Activated CD8-positive, alpha-beta T cell treated with anti-CD3 and anti-CD28 coated beads for 36 hours (primary cell): ENCODE measurements around the gene CHST11. TPM values are rescaled to one million over a fixed set of nuclear protein-coding genes. Genes with fewer than 3 reads are reported as not detected.
A peak's percentile ranks its signal among the peaks of the same experiment; 100 is the strongest.

Experiments used
- ATAC-seq: fragments of 200-7000 bp; cut with Tn5 transposase; one replicate; pipeline ENCODE4 v1.10.0; 2021; ENCODE audit warnings: mild to moderate bottlenecking, moderate library complexity
- CTCF ChIA-PET: fragments of 350-600 bp; sonication (Branson Sonifier 250); formaldehyde crosslinking; loops from one replicate; lab custom pipeline; 2021; ENCODE audit warnings: antibody characterized with exemption; lab: Charles Lee
- POLR2A ChIA-PET: fragments of 350-600 bp; sonication (Branson Sonifier 250); formaldehyde crosslinking; loops from one replicate; lab custom pipeline; 2021; ENCODE audit warnings: antibody characterized with exemption; lab: Charles Lee
- DNase-seq: peaks from one replicate; pipeline ENCODE4 v3.0.0-alpha.2; 2020
- H3K27ac Mint-ChIP-seq: one replicate; pipeline ENCODE4 v1.8.0; 2021; ENCODE audit warnings: mild to moderate bottlenecking, mixed read lengths
- H3K27me3 Mint-ChIP-seq: one replicate; pipeline ENCODE4 v1.8.0; 2021; ENCODE audit warnings: mixed read lengths
- H3K36me3 Mint-ChIP-seq: one replicate; pipeline ENCODE4 v1.8.0; 2021; ENCODE audit warnings: low read depth, mixed read lengths
- H3K4me1 Mint-ChIP-seq: one replicate; pipeline ENCODE4 v1.8.0; 2021; ENCODE audit warnings: low read depth, mixed read lengths
- H3K4me3 Mint-ChIP-seq: one replicate; pipeline ENCODE4 v1.8.0; 2021; ENCODE audit warnings: mild to moderate bottlenecking, moderate library complexity, mixed read lengths
- H3K9me3 Mint-ChIP-seq: one replicate; pipeline ENCODE4 v1.8.0; 2021; ENCODE audit warnings: mixed read lengths
- intact Hi-C: fragments of 100-400 bp; cut with micrococcal nuclease; formaldehyde crosslinking; loops from one replicate; pipeline ENCODE4 v1.10.0; 2022
- total RNA-seq, 2 experiments: library from RNA; stranded (reverse); gene quantifications; one replicate each; pipeline ENCODE4 v1.2.3, GENCODE V29; 2021
- TF ChIP-seq, protein P1 (sequence below): fragments of 200-600 bp; IDR thresholded peaks from one replicate; pipeline ENCODE4 v1.8.0; 2022; ENCODE audit warnings: antibody characterized with exemption, mild to moderate bottlenecking

The CHST11 gene
- total RNA-seq, 2 experiments from 2014 or later, result 30.9 to 33.9 TPM

DNA sequence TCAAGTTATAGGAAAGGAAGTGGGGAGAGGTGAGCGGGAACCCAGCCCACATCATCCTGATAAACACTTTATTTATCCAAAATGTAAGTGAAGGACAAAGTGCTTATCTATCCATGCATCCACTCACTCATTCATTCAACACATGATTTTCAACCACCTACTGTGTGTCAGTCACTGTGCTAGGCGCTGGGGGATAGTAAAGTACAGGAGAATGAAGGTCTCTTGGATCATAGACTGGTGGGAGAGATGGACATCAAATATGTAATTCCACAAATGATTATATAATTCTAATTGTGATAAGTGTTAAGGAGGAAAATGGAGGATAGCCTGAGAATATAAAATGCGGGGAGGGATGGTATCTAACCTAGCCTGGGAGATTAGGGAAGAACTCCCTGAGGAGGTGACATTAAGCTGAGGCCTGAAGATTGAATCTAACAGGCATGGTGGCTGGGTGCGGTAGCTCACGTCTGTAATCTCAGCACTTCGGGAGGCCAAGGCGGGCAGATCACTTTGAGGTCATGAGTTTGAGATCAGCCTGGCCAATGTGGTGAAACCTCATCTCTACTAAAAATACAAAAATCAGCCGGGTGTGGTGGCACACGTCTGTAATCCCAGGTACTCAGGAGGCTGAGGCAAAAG lies 41.3 kb upstream of the CHST11 start:
- Mint-ChIP-seq H3K27ac (no peak overlapping the region), H3K4me3 (no peak overlapping the region), H3K4me1 (peaks cover 12% of the 10 kb centered on the region), H3K27me3 (no peaks in the 10 kb centered on the region), H3K9me3 (no peaks in the 10 kb centered on the region), H3K36me3 (no peaks in the 10 kb centered on the region)
- intact Hi-C loops, result no loop called here
- CTCF ChIA-PET, result no interaction called here
- DNase-seq (no peak), ATAC-seq (no peak)
- TF ChIP-seq, protein P1, sequence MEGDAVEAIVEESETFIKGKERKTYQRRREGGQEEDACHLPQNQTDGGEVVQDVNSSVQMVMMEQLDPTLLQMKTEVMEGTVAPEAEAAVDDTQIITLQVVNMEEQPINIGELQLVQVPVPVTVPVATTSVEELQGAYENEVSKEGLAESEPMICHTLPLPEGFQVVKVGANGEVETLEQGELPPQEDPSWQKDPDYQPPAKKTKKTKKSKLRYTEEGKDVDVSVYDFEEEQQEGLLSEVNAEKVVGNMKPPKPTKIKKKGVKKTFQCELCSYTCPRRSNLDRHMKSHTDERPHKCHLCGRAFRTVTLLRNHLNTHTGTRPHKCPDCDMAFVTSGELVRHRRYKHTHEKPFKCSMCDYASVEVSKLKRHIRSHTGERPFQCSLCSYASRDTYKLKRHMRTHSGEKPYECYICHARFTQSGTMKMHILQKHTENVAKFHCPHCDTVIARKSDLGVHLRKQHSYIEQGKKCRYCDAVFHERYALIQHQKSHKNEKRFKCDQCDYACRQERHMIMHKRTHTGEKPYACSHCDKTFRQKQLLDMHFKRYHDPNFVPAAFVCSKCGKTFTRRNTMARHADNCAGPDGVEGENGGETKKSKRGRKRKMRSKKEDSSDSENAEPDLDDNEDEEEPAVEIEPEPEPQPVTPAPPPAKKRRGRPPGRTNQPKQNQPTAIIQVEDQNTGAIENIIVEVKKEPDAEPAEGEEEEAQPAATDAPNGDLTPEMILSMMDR, result no peak
- POLR2A ChIA-PET, result no interaction called here

GRCh38 chr12:104416136-104416535 lies 40.6 kb upstream of the CHST11 start:
- no peak overlapping the region for H3K4me3 Mint-ChIP-seq
- no peaks in the 10 kb centered on the region for H3K27me3 Mint-ChIP-seq
- H3K9me3 Mint-ChIP-seq, result no peaks in the 10 kb centered on the region
- TF ChIP-seq, protein P1, result no peak
- no peaks in the 10 kb centered on the region for H3K36me3 Mint-ChIP-seq
- H3K4me1 Mint-ChIP-seq, result peaks cover 16% of the 10 kb centered on the region
- intact Hi-C loops, result no loop called here
- no peak for DNase-seq
- no peak for ATAC-seq
- no peak overlapping the region for H3K27ac Mint-ChIP-seq
- POLR2A ChIA-PET, result no interaction called here
- CTCF ChIA-PET, result no interaction called here

DNA sequence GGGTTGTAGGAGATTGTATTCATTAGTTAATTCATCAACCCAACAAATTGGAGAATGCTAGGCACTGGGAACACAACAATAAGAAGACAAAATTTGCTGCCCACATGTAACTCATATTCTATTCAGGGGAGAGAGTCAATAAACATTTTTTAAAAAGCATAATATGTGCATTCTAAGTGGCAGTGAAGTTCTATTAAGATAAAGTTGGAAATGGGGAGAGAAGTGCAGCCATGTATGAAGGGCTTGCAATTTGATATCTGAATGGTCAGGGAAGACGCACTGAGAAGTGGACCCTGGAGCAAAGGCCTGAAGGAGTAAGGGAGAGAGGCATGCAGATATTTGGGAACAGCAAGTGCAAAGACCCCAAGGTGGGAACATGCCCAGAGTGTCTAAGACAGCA lies 40.2 kb upstream of the CHST11 start:
- TF ChIP-seq, protein P1, result no peak
- Mint-ChIP-seq H3K9me3 (no peaks in the 10 kb centered on the region), H3K27me3 (no peaks in the 10 kb centered on the region), H3K27ac (no peak overlapping the region), H3K4me3 (no peak overlapping the region), H3K36me3 (no peaks in the 10 kb centered on the region), H3K4me1 (peaks cover 18% of the 10 kb centered on the region)
- no peak for ATAC-seq
- POLR2A ChIA-PET, result no interaction called here
- CTCF ChIA-PET, result no interaction called here
- intact Hi-C loops, result no loop called here
- no peak for DNase-seq

DNA sequence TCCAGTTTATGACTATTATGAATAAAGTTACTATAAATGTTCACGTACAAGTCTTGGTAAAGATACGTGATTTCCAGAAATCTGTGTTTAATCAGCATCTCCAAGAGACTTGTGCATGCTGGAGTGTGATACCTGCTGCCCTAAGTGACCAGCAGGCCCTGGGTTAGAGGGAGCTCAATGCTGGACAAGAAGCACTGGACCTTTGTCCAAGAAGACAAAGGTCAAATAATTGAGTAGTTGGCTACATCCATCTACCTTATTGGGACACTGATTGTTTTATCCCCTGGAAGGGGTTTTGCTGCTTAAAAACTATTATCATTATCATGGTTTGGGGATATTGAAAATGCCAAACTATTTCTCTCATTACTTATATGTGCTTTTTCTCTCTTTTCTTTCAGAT lies 37.0 kb upstream of the CHST11 start:
- CTCF ChIA-PET, result interaction anchor here (1.1 to 1.2 kb wide), 2 partner anchors 37 to 38 kb away, joined by 3 to 7 read pairs; partner anchors contain the start of gene CHST11
- Mint-ChIP-seq H3K36me3 (peaks cover 4% of the 10 kb centered on the region), H3K27ac (no peak overlapping the region), H3K4me3 (no peak overlapping the region), H3K4me1 (peaks cover 10% of the 10 kb centered on the region), H3K9me3 (peaks cover 10% of the 10 kb centered on the region), H3K27me3 (no peaks in the 10 kb centered on the region)
- DNase-seq, result no peak
- POLR2A ChIA-PET, result no interaction called here
- ATAC-seq, result no peak
- intact Hi-C loops, result no loop called here
- TF ChIP-seq, protein P1, result no peak

GRCh38 chr12:104420868-104421267 lies 35.9 kb upstream of the CHST11 start:
- intact Hi-C loops, result no loop called here
- Mint-ChIP-seq H3K36me3 (peaks cover 4% of the 10 kb centered on the region), H3K27me3 (no peaks in the 10 kb centered on the region), H3K4me3 (no peak overlapping the region), H3K9me3 (peaks cover 10% of the 10 kb centered on the region), H3K4me1 (peaks cover 10% of the 10 kb centered on the region), H3K27ac (no peak overlapping the region)
- POLR2A ChIA-PET, result no interaction called here
- TF ChIP-seq, protein P1, result no peak
- peak; percentile 23 for DNase-seq
- ATAC-seq, result peak; percentile 94
- CTCF ChIA-PET, result interaction anchor here (0.9 to 1.7 kb wide), 3 partner anchors 23 to 39 kb away, joined by 3 to 9 read pairs (median 3); partner anchors contain the start of gene CHST11
